RWPE2 (cell line): ENCODE measurements around the gene SF1.

Experiments used
- ATAC-seq: fragments of 200-7000 bp; cut with Tn5 transposase; 3 replicates; pipeline ENCODE4 v1.9.1; 2021; ENCODE audit warnings: low read depth
- DNase-seq: peaks from one replicate; pipeline ENCODE4 v3.0.0-alpha.2; 2020; ENCODE audit warnings: low spot score
- H3K27ac ChIP-seq: fragments of 450-650 bp; 2 replicates; pipeline ENCODE4 v1.5.1; 2017; ENCODE audit warnings: mild to moderate bottlenecking; ENCODE audit not compliant: poor library complexity, severe bottlenecking
- H3K27me3 ChIP-seq: fragments of 250-450 bp; sonication (Bioruptor Pico); 2 replicates; pipeline ENCODE4 v1.5.1; 2021; ENCODE audit warnings: mild to moderate bottlenecking, moderate library complexity; ENCODE audit not compliant: insufficient read depth, poor library complexity, severe bottlenecking
- H3K36me3 ChIP-seq: fragments of 250-450 bp; sonication (Bioruptor Pico); 2 replicates; pipeline ENCODE4 v1.5.1; 2020; ENCODE audit warnings: low read depth, mild to moderate bottlenecking, moderate library complexity
- H3K4me1 ChIP-seq: fragments of 250-450 bp; sonication (Bioruptor Pico); 2 replicates; pipeline ENCODE4 v1.5.1; 2021; ENCODE audit warnings: mild to moderate bottlenecking, moderate library complexity; ENCODE audit not compliant: insufficient read depth, poor library complexity, severe bottlenecking
- H3K4me3 ChIP-seq: fragments of 250-450 bp; sonication (Bioruptor Pico); 2 replicates; pipeline ENCODE4 v1.5.1; 2021; ENCODE audit warnings: mild to moderate bottlenecking, moderate library complexity; ENCODE audit not compliant: severe bottlenecking
- H3K9me3 ChIP-seq: fragments of 250-450 bp; sonication (Bioruptor Pico); 2 replicates; pipeline ENCODE4 v1.5.1; 2021; ENCODE audit warnings: mild to moderate bottlenecking, moderate library complexity; ENCODE audit not compliant: severe bottlenecking
- CTCF ChIP-seq: fragments of 450-650 bp; IDR thresholded peaks from one replicate; pipeline ENCODE4 v1.5.1; 2017; ENCODE audit warnings: mild to moderate bottlenecking, moderate library complexity; ENCODE audit not compliant: poor library complexity, severe bottlenecking

SF1 gene

GRCh38 chr11:64804346-64805210 is 26.2 kb upstream of the SF1 start:
- ATAC-seq (no peak), DNase-seq (no peak)
- Histone ChIP-seq H3K27me3 (no peaks in the 10 kb centered on the region), H3K9me3 (no peaks in the 10 kb centered on the region), H3K4me3 (no peak overlapping the region), H3K27ac (peak overlapping the region; percentile 70), H3K4me1 (peaks cover 5% of the 10 kb centered on the region), H3K36me3 (peaks cover 26% of the 10 kb centered on the region)
- no peak for TF ChIP-seq CTCF

- no peak for TF ChIP-seq CTCF
- DNase-seq (no peak), ATAC-seq (peak; percentile 46)
- peak overlapping the region; percentile 70 for H3K27ac ChIP-seq
- peaks cover 5% of the 10 kb centered on the region for H3K4me1 ChIP-seq
- H3K4me3 ChIP-seq = peak overlapping the region; percentile 38
- peaks cover 26% of the 10 kb centered on the region for H3K36me3 ChIP-seq
- no peaks in the 10 kb centered on the region for H3K27me3 ChIP-seq
- H3K9me3 ChIP-seq = no peaks in the 10 kb centered on the region
Observed at GRCh38 chr11:64803846-64804345, 25.6 kb upstream of the SF1 start.

- peak; percentile 57 for TF ChIP-seq CTCF
- Histone ChIP-seq H3K4me3 (peak within 1 kb of the TSS; percentile 38), H3K27ac (peak within 1 kb of the TSS; percentile 70), H3K9me3 (no peaks in the 10 kb centered on the region), H3K36me3 (peaks cover 24% of the 10 kb centered on the region), H3K4me1 (peaks cover 5% of the 10 kb centered on the region), H3K27me3 (no peaks in the 10 kb centered on the region)
- peak; percentile 86 for ATAC-seq
- DNase-seq = peak; percentile 89
Observed at GRCh38 chr11:64803158-64803845, 25.0 kb upstream of the SF1 start, which contains the start of gene MAP4K2. Gene MAP4K2, minus strand, starts transcription at chr11:64803214. Its CDS starts 65 bp downstream, at chr11:64803149.

- no peaks in the 10 kb centered on the region for H3K9me3 ChIP-seq
- peaks cover 22% of the 10 kb centered on the region for H3K36me3 ChIP-seq
- H3K4me3 ChIP-seq = peak overlapping the region; percentile 38
- no peak for DNase-seq
- ATAC-seq = no peak
- H3K4me1 ChIP-seq = peaks cover 5% of the 10 kb centered on the region
- no peaks in the 10 kb centered on the region for H3K27me3 ChIP-seq
- no peak for TF ChIP-seq CTCF
- H3K27ac ChIP-seq = peak overlapping the region; percentile 70
Observed at GRCh38 chr11:64802370-64803157, 24.2 kb upstream of the SF1 start.
